ENCODE data around the gene PTAFR.
"Not testable (repeated sequence)": the region's sequence is repeated elsewhere in the genome, so short reads cannot be mapped to it uniquely, and the experiment has no call there.

The PTAFR gene

DNA sequence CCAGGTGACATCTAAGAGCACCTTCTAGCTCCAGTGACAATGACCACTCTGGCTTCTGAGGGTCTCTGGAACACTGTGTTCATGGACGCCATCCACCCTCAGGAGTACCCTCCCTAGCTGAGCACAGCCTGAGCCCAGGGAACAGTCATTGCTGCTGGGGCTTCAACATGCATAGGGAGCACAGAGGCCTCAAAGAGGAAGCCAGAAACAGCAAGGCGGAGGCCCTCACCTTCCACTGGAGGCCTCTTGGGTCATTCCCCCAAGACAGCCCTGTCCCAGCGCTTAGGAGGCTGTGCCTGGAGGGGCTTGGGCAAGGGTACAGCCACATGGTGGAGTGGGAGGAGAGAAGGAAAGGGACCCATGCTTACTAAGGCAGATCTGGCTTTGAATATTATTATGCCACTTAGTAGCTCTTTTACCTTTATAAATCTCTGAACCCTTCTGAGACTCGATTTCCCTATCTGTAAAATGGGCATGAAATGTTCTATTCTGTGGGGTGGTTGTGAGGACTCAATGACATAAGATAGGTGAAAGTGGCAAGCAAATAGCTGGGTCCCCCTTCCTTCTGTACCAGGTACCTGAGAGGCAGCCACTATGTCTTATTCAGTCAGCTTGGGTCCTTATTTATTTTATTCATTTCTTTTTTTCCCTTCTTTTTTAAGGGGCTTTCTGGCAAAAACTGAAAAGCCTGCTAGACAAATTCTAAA, 32.8 kb downstream of the PTAFR start:
- DNase-seq: no peak

DNA sequence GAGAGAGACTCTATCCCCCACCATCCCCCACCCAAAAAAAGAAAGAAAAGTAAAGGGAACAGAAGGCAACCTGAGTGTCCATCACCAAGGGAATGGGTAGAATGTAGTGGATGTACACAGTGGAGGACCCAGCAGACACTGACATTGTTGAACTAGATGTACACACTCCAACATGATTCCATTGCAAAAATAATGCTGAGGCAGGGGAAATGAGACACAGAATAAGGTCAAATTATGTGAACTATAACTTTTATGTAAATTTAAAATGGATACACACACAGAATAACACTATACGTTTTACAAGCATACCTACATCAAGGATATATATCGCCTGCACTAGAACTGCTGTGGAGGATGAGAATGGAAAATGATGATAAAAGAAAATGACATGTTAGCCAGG, 34.8 kb downstream of the PTAFR start:
- DNase-seq: no peak

DNA sequence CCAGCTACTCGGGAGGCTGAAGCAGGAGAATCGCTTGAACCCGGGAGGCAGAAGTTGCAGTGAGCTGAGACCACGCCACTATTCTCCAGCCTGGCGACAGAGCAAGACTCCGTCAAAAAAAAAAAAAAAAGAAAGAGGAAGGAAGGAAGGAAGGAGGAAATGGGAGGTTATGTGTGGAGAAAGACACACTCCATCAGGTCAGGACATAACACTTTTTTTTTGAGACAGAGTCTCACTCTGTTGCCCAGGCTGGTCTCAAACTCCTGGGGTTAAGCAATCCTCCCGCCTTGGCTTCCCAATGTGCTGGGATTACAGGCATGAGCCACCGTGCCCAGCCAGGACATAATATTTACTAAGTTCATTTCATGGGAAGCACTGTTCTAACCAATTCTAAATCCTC, 36.6 kb downstream of the PTAFR start:
- not testable (repeated sequence) for DNase-seq

DNA sequence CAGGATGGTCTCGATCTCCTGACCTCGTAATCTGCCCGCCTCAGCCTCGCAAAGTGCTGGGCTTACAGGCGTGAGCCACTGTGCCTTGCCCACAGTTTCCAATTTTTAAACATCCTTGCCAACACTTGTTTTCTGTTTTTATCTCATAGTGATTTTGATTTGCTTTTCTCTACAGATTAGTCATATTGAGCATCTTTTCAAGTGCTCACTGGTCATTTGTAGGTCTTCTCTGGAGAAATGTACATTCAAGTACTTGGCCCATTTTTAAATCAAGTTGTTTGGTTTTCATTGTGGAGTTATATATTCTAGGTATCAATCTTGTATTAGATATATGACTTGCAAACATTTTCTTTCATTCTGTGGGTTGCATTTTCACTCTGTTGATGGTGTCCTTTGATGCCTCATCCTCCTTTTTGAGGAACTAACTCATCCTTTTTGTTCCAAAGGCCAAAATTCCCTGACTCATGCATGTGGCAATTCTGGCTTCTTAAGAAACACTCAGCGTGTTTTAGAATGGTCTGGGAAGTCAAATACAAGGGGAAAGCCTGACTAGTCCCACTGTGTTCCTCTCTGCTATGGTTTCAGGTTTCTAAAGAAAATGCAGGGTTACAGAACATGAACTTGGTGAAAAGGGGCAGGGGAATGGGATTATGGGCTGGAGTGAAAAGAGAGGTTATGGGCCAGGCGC, 37.3 kb downstream of the PTAFR start:
- DNase-seq: no peak

DNA sequence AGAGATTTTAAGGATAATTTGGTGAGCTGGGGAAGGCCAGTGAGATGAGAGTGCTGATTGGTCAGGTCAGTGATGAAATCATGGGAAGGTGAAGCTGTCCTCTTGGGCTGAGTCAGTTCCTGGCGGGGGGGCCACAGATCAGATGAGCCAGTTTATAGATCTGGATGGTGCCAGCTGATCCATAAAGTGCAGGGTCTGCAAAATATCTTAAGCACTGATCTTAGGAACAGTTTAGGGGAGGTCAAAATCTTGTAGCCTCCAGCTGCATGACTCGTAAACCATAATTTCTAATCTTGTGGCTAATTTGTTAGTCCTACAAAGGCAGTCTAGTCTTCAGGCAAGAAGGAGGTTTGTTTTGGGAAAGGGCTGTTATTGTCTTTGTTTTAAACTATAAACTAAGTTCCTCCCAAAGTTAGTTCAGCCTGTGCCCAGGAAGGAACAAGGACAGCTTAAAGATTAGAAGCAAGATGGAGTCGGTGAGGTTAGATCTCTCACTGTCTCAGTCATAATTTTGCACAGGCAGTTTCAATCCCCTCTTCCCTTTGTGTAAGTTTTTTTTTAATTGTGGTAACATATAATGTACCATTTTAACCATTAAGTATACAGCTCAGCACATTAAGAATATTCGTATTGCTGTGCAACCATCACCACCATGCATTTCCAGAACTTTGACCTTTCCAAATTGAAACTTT, 39.4 kb downstream of the PTAFR start:
- DNase-seq: no peak

DNA sequence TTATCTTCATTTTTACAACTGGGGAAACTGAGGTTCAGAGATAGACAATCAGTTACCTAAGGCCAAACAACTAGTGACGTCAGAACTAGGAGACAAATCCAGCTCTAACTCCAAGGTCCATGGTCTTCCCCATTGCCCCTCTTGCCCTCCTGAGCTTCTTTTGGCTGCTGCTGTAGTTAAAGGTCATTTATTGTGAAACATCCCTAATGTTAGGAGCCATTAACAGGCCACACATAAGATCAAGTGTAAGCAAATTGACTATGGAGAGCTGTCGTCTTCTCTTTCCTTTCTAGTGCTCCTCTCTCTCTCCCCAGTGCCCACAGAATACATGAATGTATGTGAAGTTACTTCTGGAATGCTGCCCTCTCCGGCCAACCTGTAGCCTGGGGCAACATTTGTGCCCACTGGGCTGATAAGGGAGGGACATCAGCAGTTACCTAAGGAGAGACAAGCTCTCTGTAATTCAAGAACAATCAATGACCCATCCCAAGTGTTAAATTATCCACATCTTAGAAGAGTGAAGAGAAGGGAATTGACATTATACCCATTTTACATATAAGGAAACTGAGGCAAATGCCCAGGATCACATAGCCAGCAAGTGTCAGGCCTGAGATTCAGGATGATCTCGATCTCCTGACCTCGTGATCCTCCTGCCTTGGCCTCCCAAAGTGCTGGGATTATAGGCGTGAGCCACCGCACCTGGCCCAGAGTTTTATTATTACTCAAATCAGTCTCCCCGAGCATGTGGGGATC, 40.1 kb downstream of the PTAFR start:
- no peak for DNase-seq

DNA sequence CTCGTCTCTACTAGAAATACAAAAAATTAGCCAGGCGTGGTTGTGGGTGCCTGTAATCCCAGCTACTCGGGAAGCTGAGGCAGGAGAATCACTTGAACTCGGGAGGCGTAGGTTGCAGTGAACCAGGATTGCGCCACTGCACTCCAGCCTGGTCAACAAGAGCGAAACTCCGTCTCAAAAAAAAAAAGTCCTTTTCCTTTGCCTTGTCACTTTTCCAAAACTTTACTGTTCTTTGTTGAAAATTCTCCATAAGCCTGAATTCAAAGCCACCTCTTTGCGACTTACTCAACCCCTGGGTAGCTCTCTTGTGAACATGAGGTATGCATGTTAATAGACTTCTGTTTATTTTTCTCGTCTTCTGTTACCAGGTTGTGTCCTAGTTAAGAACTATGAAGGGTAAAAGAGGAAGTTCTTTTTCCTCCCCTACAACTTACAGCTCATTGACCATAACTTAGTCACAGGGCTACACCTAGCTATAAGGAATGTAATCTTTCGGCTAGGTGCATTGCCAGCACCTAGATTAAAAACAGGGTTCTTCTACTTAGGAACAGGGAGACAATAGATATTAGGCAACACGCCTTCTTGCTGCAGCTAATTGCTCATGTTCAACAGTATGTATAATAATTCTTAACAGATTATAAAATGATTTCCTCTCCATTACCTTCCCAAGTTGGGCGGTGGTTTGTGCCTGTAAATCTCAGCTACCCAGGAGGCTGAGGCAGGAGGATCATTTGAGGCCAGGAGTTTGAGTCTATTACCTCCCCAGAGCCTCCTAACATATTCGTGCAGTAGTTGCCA, 40.9 kb downstream of the PTAFR start:
- no peak for DNase-seq

DNA sequence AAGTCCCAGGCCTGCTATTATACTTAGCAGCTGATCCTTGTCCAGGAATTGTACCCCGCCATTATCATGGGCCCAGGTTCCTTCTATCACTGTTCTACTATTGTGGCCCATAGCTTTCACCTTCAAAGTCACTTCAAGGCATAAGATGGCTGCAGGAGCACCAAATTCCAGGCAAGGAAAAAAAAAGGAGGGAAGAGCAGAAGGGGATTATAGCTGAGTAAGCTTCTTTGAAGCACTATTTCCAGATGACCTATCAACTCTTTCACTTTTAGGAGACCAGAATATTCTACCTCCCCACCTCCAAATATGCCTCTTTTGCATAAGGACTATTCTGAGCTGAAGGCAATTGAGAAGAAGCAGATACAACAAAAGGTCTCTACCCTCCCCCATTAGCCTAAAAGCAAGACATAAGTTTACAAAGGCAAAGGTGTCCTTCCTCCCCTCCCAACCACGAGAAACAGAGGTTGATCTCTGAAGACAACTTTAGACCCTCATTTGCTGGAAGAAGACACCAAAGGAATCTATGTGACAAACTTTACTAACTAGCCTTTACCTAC, 41.8 kb downstream of the PTAFR start:
- DNase-seq: no peak

DNA sequence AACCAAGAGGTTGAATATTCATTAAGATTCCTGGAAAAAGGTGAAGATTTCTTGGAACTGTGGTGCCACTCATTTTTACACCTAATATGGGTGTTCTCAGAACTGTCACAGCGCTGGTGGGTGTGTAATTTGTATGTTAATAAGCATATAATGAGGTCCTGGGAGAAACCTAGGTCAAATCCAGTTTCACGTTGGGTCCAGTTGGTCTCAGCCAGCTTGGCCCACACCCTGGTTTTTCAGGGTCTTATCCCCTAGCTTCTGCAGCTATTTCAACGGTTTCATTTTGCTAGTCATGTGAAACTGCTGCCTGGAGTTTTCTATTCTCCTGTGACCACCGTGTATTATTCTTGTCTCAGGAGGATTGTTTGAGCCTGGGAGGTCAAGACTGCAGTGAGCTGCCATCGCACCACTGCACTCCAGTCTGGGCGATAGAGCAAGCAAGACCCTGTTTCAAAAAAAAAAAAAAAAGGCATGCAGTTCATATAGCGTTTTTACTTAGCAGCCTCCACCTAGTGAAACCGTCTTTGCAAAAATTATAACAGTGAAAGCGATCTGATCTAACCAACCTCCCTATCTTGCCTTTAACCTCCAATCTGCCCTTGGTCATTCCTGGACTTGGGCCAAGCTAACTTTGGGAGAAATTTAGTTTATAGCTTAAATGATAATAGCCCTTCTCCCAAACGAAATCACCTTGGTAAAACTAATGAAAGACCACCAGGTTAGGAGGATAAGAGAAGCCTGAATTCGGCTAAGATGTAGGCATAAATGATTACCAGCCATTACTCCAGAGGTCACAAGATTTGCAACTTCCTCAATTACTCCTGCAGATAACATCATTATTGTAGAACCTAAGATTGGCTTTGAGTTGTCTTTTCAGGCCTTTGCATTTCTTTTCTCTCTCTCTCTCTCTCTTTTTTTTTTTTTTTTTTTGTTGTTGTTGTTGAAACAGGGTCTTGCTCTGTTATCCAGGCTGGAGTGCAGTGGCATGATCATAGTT, 44.0 kb downstream of the PTAFR start:
- no peak for DNase-seq

DNA sequence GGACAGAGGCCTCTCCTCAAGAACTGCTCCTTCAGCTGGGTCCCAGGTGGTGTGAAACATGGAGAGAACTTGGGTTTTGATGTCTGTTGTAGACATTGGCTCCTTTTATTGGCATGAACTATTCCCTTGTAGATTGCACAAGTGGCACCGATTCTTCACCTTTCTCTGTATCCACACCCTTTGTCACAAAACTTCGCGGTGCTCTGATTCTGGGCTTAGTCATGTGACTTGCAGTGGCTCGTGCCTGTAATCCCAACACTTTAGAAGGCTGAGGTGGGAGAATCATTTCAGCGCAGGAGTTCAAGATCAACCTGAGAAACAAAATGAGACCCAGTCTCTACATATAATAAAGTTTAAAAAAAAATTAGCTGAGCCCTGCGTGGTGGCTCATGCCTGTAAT, 45.6 kb downstream of the PTAFR start:
- no peak for DNase-seq

DNA sequence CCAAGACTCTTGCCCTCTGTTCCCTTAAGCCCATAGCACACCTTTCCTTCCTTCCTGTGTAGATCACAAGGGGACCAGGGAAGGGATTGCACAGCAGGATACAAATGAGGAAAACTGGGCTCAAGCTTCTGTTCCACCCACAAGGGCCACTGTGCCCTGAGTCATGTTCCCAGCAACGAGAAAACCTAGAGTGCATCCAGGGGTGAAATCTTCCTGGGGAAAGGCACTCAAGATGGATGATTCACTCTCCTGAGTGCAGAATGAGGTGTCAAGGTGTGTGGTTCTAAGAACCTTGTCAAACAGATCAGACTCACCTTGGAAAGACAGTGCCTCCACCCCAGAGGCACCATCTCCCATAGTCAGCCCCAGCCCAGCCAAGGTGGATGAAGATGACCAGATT, 47.3 kb downstream of the PTAFR start:
- DNase-seq: no peak

DNA sequence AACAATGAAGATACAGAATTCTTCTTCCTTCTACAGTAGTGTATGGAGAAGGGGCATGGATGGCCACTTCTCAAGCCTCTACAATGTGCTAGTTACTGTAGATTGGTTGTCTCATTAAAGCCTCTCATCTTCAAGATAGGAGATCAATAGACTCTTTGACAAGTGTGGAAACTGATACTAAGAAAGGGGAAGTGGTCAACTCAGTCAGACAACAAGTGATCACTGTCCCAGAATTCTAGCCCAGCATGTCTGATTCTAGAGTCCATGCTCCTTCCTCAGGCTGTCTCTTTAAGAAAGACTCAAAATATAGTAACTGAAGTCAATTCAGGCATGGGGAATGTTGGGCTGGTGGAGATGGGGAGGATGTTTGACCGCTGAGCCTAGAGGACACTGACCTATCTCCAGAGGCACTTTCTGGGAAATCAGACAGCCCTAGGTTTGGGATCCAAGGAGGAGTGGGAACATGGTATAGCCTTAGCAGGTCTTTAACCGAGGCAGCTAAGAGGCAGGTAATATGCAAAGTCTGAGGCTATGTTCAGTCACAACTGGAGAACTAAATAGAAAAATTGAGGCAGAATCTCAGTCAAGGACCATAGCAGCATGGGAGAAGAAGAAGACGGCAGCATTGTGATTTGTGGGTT, 48.8 kb downstream of the PTAFR start:
- DNase-seq: no peak

DNA sequence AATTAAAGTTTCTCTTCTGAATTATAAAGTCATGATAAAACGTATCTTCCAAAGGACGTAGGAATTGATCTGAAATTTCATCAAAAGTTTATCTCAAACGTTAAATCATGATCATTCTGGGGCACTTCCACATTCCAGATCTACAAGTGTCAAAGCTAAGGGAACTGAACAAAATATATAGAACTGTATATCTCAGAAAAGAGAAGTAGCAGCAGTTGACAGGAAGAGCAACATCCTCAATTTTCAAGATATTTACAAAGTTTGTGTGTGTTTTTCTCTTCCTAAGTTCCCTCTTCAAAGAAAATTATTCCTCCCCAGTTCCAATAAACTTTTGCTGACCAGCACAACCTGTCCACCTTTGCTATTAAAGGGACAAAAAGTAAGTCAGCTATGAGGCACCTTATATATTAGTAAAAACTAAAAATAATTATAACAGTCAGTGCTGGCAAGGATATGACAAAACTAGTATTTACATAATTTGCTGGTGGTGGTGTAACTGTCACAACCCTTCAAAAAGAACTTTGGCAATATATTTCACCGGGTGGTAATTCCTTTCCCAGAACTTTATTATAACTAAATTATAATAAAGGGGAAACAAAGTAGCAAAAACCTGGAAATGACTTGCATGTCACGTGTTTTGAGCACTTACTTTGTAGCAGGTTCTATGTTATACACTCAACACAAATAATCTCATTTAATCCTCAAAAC, 49.6 kb downstream of the PTAFR start:
- no peak for DNase-seq

DNA sequence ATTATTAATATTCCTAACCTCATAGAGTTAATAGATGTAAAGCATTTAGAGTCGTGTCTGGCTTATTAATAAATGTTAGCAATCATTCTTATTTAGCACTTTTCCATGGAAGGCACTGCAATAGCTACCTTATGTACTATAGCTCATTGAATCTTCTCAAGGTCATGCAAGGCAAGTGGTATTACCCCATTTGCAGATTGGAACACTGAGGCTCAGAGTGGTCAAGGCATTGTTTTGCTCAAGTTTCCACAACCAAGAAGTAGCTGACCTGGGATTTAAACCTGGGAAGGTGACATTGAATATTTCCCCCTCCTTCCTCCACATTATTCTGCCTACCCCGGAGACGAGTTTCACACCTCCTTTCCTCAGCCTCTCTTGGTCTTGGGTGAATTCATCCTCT, 50.3 kb downstream of the PTAFR start:
- DNase-seq: no peak

DNA sequence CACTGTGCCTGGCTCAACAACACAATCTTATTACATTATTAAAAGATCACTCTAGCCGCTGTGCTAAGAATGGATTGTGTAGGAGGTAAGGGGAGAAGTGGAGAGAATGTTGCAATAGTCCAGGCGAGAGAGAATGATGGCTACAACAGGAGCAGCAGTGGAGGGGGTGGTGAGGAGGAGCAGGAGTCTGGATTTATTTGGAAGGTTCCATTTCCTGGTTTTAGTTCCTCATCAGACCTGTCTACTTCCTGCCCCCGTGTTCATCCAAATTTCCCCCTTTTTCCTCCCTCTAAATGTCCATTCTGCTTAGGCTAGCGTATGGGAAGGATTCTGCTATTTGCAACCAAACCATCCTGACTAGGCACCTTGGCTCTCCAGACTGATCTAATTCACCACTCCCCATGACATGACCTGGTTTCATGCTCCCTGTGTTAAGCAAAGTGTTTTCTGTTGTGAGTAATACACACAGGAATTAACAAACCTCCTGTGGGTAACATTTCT, 53.0 kb downstream of the PTAFR start:
- DNase-seq: no peak

DNA sequence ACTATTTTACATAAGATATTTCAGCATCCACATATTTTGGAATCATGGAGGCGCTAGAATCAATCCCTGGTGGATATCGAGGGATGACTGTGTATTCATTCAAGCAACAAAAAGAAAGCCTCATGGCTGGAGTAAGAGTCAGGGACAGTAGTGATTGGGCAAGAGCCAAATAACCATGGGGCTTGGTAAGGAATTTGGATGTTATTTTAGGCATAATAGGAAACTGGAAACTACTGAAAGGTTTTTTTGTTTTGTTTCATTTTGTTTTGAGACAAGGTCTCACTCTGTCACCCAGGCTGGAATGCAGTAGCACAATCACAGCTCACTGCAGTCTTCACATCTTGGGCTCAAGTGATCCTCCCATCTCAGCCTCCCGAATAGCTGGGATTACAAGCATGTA, 54.3 kb downstream of the PTAFR start:
- DNase-seq: no peak

DNA sequence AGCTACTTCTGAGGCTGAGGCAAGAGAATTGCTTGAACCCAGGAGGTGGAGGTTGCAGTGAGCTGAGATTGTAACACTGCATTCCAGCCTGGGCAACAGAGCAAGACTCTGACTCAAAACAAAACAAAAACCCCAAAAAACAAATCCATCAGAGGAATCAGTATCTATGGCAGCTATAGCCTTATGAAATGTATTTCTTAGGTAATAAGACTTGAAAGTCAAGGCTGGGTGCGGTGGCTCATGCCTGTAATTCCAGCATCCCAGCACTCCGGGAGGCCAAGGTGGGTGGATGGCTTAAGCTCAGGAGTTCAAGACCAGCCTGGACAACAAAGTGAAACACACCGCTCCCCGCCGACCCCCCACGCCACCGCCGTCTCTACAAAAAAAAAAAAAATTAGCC, 56.9 kb downstream of the PTAFR start:
- no peak for DNase-seq

DNA sequence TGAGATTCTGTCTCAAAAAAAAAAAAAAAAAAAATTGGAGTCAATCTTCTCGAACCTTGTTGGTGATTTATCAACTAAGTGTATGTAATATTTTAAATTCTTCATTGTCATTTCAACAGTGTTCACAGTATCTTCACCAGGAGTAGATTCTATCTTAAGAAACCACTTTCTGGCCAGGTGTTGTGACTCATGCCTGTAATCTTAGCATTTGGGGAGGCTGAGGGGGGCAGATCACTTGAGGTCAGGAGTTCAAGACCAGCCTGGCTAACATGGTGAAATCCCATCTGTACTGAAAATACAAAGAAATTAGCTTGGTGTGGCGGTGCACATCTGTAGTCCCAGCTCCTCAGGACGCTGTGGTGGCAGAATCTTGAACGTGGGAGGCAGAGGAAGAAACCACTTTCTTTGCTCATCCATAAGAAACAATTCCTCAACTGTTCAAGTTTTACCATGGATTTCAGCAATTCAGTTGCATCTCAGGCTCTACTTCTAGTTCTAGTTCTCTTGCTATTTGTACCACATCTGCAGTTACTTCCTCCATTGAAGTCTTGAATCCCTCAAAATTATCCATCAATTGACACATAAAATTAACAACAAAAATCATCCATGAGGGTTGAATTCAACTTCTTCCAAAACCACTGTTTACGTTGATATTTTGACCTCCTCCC, 57.7 kb downstream of the PTAFR start:
- no peak for DNase-seq

DNA sequence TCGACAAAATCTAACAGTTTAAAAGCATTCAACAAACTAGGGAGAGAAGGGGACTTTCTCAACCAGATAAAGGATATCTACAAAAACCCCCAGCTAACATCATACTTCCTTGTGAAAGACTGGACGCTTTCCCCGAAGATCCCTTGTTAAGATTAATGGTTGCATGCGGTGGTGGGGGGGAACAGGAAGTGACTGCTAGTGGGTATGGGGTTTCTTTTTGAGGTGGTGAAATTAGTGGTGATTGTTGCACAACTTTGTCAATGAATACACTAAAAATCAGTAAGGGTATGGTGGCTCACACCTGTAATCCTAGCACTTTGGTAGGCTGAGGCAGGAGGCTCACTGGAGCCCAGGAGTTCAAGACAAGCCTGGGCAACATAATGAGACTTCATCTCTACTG, 61.2 kb downstream of the PTAFR start:
- peak; percentile 6 for DNase-seq

Data from stimulated activated CD4-positive, alpha-beta T cell treated with anti-CD3 and anti-CD28 coated beads, Interleukin-12 subunit alpha, Interleukin-12 subunit beta, amount 100 ng/mL, for 4 hours (primary cell).